HEK293 (cell line): Measurements from ENCODE around the gene GYS2.

Experiments
- CTCF ChIA-PET: fragments of 350-600 bp; formaldehyde crosslinking; extraction: SDS; loops from one replicate; lab custom pipeline; 2021; ENCODE audit warnings: antibody characterized with exemption; lab: Yijun Ruan, JAX
- POLR2A ChIA-PET: fragments of 300-600 bp; formaldehyde crosslinking; extraction: SDS; loops from one replicate; lab custom pipeline; 2020; ENCODE audit warnings: antibody characterized with exemption, inconsistent platforms; lab: Yijun Ruan, JAX
- H3K27ac ChIP-seq: fragments of 200-500 bp; sonication (Bioruptor generic); 2 replicates; pipeline ENCODE4 v1.5.1; 2014; ENCODE audit warnings: low read depth, low read length, control low read depth, inconsistent platforms; ENCODE audit errors: extremely low read depth
- H3K36me3 ChIP-seq, 2 experiments: fragments of 200-500 bp in 1 of 2; sonication (Bioruptor generic) in 1 of 2; 1 replicate in 1 of 2; 2 replicates in 1 of 2; pipeline ENCODE4 v1.5.1; 2014 to 2017; ENCODE audit warnings: inconsistent platforms in 2 of 2, low read length in 2 of 2; ENCODE audit not compliant: control insufficient read depth in 2 of 2, insufficient read depth in 1 of 2
- H3K4me1 ChIP-seq: fragments of 200-500 bp; sonication (Bioruptor generic); 2 replicates; pipeline ENCODE4 v1.5.1; 2014; ENCODE audit warnings: mild to moderate bottlenecking, low read length, inconsistent platforms; ENCODE audit not compliant: control insufficient read depth, insufficient read depth
- H3K4me3 ChIP-seq: 2 replicates; pipeline ENCODE4 v1.5.1; 2011; ENCODE audit warnings: low read depth, mild to moderate bottlenecking, control low read depth, low read length, moderate library complexity
- H3K9me3 ChIP-seq: fragments of 200-500 bp; sonication (Bioruptor generic); 2 replicates; pipeline ENCODE4 v1.5.1; 2014; ENCODE audit warnings: low read depth, low read length, inconsistent platforms; ENCODE audit not compliant: control insufficient read depth, insufficient read depth
- CTCF ChIP-seq: fragments of 450-650 bp; formaldehyde crosslinking; IDR thresholded peaks from 2 replicates; pipeline ENCODE4 v1.5.1; 2016; ENCODE audit warnings: missing biosample characterization, missing genetic modification characterization
- MYNN ChIP-seq: fragments of 450-650 bp; formaldehyde crosslinking; IDR thresholded peaks from 2 replicates; pipeline ENCODE4 v1.5.1; 2016; ENCODE audit warnings: missing biosample characterization, missing genetic modification characterization, borderline replicate concordance
- PRDM4 ChIP-seq: fragments of 450-650 bp; formaldehyde crosslinking; IDR thresholded peaks from 2 replicates; pipeline ENCODE4 v1.5.1; 2017; ENCODE audit warnings: missing biosample characterization, missing genetic modification characterization
- SCRT1 ChIP-seq: fragments of 450-650 bp; formaldehyde crosslinking; IDR thresholded peaks from 2 replicates; pipeline ENCODE4 v1.5.1; 2016; ENCODE audit warnings: missing biosample characterization, missing genetic modification characterization, borderline replicate concordance
- TSHZ1 ChIP-seq: fragments of 450-650 bp; formaldehyde crosslinking; IDR thresholded peaks from 2 replicates; pipeline ENCODE4 v1.5.1; 2016; ENCODE audit warnings: missing biosample characterization, missing genetic modification characterization, borderline replicate concordance
- ZBTB11 ChIP-seq: fragments of 450-650 bp; formaldehyde crosslinking; conservative IDR thresholded peaks from 2 replicates; pipeline ENCODE4 v1.5.1; 2016; ENCODE audit warnings: low read depth, missing biosample characterization, missing genetic modification characterization
- ZBTB48 ChIP-seq: fragments of 450-650 bp; formaldehyde crosslinking; IDR thresholded peaks from 2 replicates; pipeline ENCODE4 v1.5.1; 2016; ENCODE audit warnings: missing biosample characterization, missing genetic modification characterization
- ZBTB7A ChIP-seq: fragments of 450-650 bp; formaldehyde crosslinking; IDR thresholded peaks from 2 replicates; pipeline ENCODE4 v1.5.1; 2016; ENCODE audit warnings: low read depth, missing biosample characterization, missing genetic modification characterization
- ZNF24 ChIP-seq: fragments of 450-650 bp; formaldehyde crosslinking; IDR thresholded peaks from 2 replicates; pipeline ENCODE4 v1.5.1; 2016; ENCODE audit warnings: missing biosample characterization, missing genetic modification characterization
- ZNF266 ChIP-seq: fragments of 450-650 bp; formaldehyde crosslinking; IDR thresholded peaks from 2 replicates; pipeline ENCODE4 v1.5.1; 2016; ENCODE audit warnings: missing biosample characterization, missing genetic modification characterization, low read depth
- ZNF433 ChIP-seq: fragments of 450-650 bp; formaldehyde crosslinking; IDR thresholded peaks from 2 replicates; pipeline ENCODE4 v1.5.1; 2016; ENCODE audit warnings: missing biosample characterization, missing genetic modification characterization, low read depth
- ZNF514 ChIP-seq: fragments of 450-650 bp; formaldehyde crosslinking; IDR thresholded peaks from 2 replicates; pipeline ENCODE4 v1.5.1; 2016; ENCODE audit warnings: missing biosample characterization, missing genetic modification characterization
- ZNF548 ChIP-seq: fragments of 450-650 bp; formaldehyde crosslinking; IDR thresholded peaks from 2 replicates; pipeline ENCODE4 v1.5.1; 2016; ENCODE audit warnings: missing biosample characterization, missing genetic modification characterization
- ZNF621 ChIP-seq: fragments of 450-650 bp; formaldehyde crosslinking; IDR thresholded peaks from 2 replicates; pipeline ENCODE4 v1.5.1; 2017; ENCODE audit warnings: missing biosample characterization, missing genetic modification characterization
- ZNF670 ChIP-seq: fragments of 450-650 bp; formaldehyde crosslinking; IDR thresholded peaks from 2 replicates; pipeline ENCODE4 v1.5.1; 2016; ENCODE audit warnings: missing biosample characterization, missing genetic modification characterization, low read depth
- ZNF792 ChIP-seq: fragments of 450-650 bp; formaldehyde crosslinking; IDR thresholded peaks from 2 replicates; pipeline ENCODE4 v1.5.1; 2016; ENCODE audit warnings: missing biosample characterization, missing genetic modification characterization

GYS2 gene

GRCh38 chr12:21529456-21529855, 75.2 kb downstream of the GYS2 start:
- Histone ChIP-seq H3K4me3 (no peak overlapping the region), H3K4me1 (peaks cover 8% of the 10 kb centered on the region; the same call in 1 of the 2 replicates), H3K9me3 (no peaks in the 10 kb centered on the region), H3K27ac (no peak overlapping the region), H3K36me3 (no peaks in the 10 kb centered on the region)
- ChIA-PET POLR2A (no interaction called here), CTCF (interaction anchor here (0.7 kb wide), 1 partner anchor 153 kb away, joined by 3 read pairs; no protein-coding TSS in a partner anchor)
- no peak for TF ChIP-seq SCRT1 (tag by site-specific recombination)
- no peak for TF ChIP-seq PRDM4 (tag by site-specific recombination)
- no peak for TF ChIP-seq ZNF514
- no peak for TF ChIP-seq ZNF433
- TF ChIP-seq ZBTB48 = no peak
- TF ChIP-seq ZBTB11 (tag by site-specific recombination) = no peak
- no peak for TF ChIP-seq MYNN (tag by site-specific recombination)
- TF ChIP-seq CTCF (tag by site-specific recombination) = no peak
- TF ChIP-seq ZBTB7A (tag by site-specific recombination) = no peak
- TF ChIP-seq ZNF792 = no peak
- no peak for TF ChIP-seq ZNF621
- no peak for TF ChIP-seq ZNF548 (tag by site-specific recombination)
- no peak for TF ChIP-seq ZNF266 (tag by site-specific recombination)
- no peak for TF ChIP-seq ZNF670 (tag by site-specific recombination)
- TF ChIP-seq ZNF24 (tag by site-specific recombination) = no peak
- no peak for TF ChIP-seq TSHZ1 (tag by site-specific recombination)
